Body of pancreas (tissue), 4 donors: ENCODE measurements around the gene SAA4. TPM values are rescaled to one million over a fixed set of nuclear protein-coding genes. Genes with fewer than 3 reads are reported as not detected.

Experiments used
- ATAC-seq: fragments of 150-250 bp; one replicate; pipeline ENCODE4 v1.9.1; 2016
- DNase-seq, 4 donors: peaks; one replicate each; pipeline ENCODE4 v3.0.0-alpha.2; 2019
- H3K27ac ChIP-seq, 4 donors: fragments of 200-600 bp; sonication (generic); 1 replicate in 3 of 4; 2 replicates in 1 of 4; pipeline versions ENCODE4 v1.5.1 to v1.6.1; 2016 to 2019; ENCODE audit warnings: mild to moderate bottlenecking in 1 of 4, mixed read lengths in 1 of 4, moderate library complexity in 1 of 4
- H3K27me3 ChIP-seq, 2 donors: fragments of 200-600 bp; sonication (generic); one replicate each; pipeline ENCODE4 v1.6.0; 2016; ENCODE audit warnings: mild to moderate bottlenecking in 1 of 2
- H3K36me3 ChIP-seq, 2 donors: fragments of 200-600 bp; sonication (generic); replicated peaks in 1 of 2; 2 replicates each; pipeline ENCODE4 v1.5.1; 2016; ENCODE audit warnings: low read depth in 2 of 2; ENCODE audit not compliant: insufficient read depth in 1 of 2
- H3K4me1 ChIP-seq: fragments of 200-600 bp; sonication (generic); one replicate; pipeline ENCODE4 v1.6.0; 2016
- H3K4me3 ChIP-seq, 2 donors: fragments of 200-600 bp; sonication (generic); 1 replicate in 1 of 2; 2 replicates in 1 of 2; pipeline ENCODE4 v1.5.1; 2016 to 2019
- H3K9me3 ChIP-seq, 3 donors: fragments of 200-600 bp; sonication (generic); 1 replicate in 2 of 3; 2 replicates in 1 of 3; pipeline ENCODE4 v1.5.1; 2016
- CTCF ChIP-seq, 7 experiments: fragments of 450-650 bp in 4 of 7; fragments of 200-600 bp in 3 of 7; sonication (generic) in 3 of 7; IDR thresholded peaks; one replicate each; pipeline ENCODE4 v1.5.1; 2016 to 2019; ENCODE audit warnings: antibody characterized with exemption in 7 of 7
- POLR2A ChIP-seq, 3 donors: fragments of 450-650 bp; IDR thresholded peaks; one replicate each; pipeline ENCODE4 v1.6.1; 2016; ENCODE audit warnings: antibody characterized with exemption in 3 of 3, mild to moderate bottlenecking in 2 of 3
- WGBS, 2 donors: methylation state at CpG; one replicate each; pipeline ENCODE4 v1.1.5; 2017; 5-methylcytosine and 5-hydroxymethylcytosine counted together
- intact Hi-C: fragments of 100-400 bp; cut with DNase I; formaldehyde crosslinking; loops from one replicate; pipeline ENCODE4 v1.15.1; 2023
- small RNA-seq: library from RNA; depleted of rRNA; stranded (forward); fragments of <200 nt; gene quantifications from one replicate; pipeline ENCODE3, GENCODE V24; 2016
- total RNA-seq, 2 donors: library from RNA; depleted of rRNA; stranded (reverse); fragments of >200 nt; gene quantifications; one replicate each; pipeline ENCODE4 v1.1.0, GENCODE V29; 2016

Gene SAA4
- total RNA-seq, 2 donors from 2014 or later = not detected

DNA sequence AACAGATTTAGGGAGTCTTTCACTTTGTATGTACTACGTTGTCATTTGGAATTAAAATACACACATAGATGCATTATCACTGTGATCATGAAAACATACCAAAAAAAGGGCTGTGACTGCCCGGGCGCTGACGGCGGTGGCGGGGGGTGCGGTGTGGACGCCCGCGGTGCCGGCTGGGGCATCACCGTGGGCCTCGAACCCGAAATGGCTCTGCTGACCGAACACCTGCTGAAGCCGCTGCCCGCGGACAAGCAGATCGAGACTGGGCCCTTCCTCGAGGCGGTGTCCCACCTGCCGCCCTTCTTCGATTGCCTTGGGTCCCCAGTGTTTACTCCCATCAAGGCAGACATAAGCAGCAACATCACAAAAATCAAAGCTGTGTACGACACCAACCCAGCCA lies 47.8 kb downstream of the SAA4 start:
- DNase-seq = no peak
- Histone ChIP-seq H3K27me3 (no peaks in the 10 kb centered on the region), H3K9me3 (no peaks in the 10 kb centered on the region), H3K4me1 (no peaks in the 10 kb centered on the region), H3K27ac (no peak overlapping the region), H3K36me3 (no peaks in the 10 kb centered on the region), H3K4me3 (no peak overlapping the region)
- WGBS, 2 donors = 82 to 93% methylated on average over 21 to 24 of the region's 24 CpGs
- TF ChIP-seq POLR2A (IDR thresholded peaks at IDR 0.05) (no peak), CTCF (IDR thresholded peaks at IDR 0.05) (no peak)
- intact Hi-C loops = no loop called here
- ATAC-seq = no peak

Small RNAs within 50 kb of the gene (small RNA-seq; reads per million reads assigned to genes)
- not detected for gene RNA5SP333
- not detected for gene RNA5SP334

Other genes with a start within 250 kb of the SAA4 start
- gene SERGEF, start 223.8 kb downstream of the SAA4 start, total RNA-seq = 10 to 100 TPM; 20.8 to 28.7 TPM
- gene TPH1, start 190.5 kb downstream of the SAA4 start, total RNA-seq = under 1 TPM in 1 of 2 donors, not detected in 1; 0.52 TPM
- 10 to 100 TPM; 14.8 to 45.8 TPM for gene SAAL1, start 130.7 kb downstream of the SAA4 start, total RNA-seq
- not detected for gene MRGPRX3, start 104.2 kb downstream of the SAA4 start, total RNA-seq
- gene MRGPRX4, start 64.0 kb downstream of the SAA4 start, total RNA-seq = not detected
- 10 to 100 TPM in 1 of 2 donors, 1 to 10 TPM in 1; 9.3 to 18.1 TPM for gene SAA2, start 11.9 kb upstream of the SAA4 start, total RNA-seq
- gene SAA1, start 29.5 kb upstream of the SAA4 start, total RNA-seq = 100 to 1,000 TPM in 1 of 2 donors, 10 to 100 TPM in 1; 24.1 to 450 TPM
- 10 to 100 TPM in 1 of 2 donors, 1 to 10 TPM in 1; 8.3 to 47.5 TPM for gene HPS5, start 85.3 kb upstream of the SAA4 start, total RNA-seq
- 10 to 100 TPM; 26.5 to 48.5 TPM for gene GTF2H1, start 85.8 kb upstream of the SAA4 start, total RNA-seq
- gene LDHA, start 157.8 kb upstream of the SAA4 start, total RNA-seq = 100 to 1,000 TPM in 1 of 2 donors, 10 to 100 TPM in 1; 94.6 to 147 TPM
- not detected for gene LDHC, start 175.5 kb upstream of the SAA4 start, total RNA-seq
- gene LDHAL6A, start 219.1 kb upstream of the SAA4 start, total RNA-seq = not detected